SK-N-MC (cell line): ENCODE measurements around the gene B4GALT1.

Experiments used
- DNase-seq: peaks from one replicate; pipeline ENCODE4 v3.0.0-alpha.2; 2011; ENCODE audit warnings: low read depth, low spot score
- H3K27ac ChIP-seq: fragments of 200-600 bp; sonication (generic); 2 replicates; pipeline ENCODE4 v1.5.1; 2016; ENCODE audit warnings: mixed run types
- H3K36me3 ChIP-seq: fragments of 200-600 bp; sonication (generic); 2 replicates; pipeline ENCODE4 v1.6.1; 2017; ENCODE audit warnings: antibody characterized with exemption, low read length, mixed read lengths; ENCODE audit not compliant: insufficient read depth
- H3K4me3 ChIP-seq: fragments of 200-600 bp; sonication (generic); 2 replicates; pipeline ENCODE4 v1.5.1; 2016
- H3K9ac ChIP-seq: fragments of 200-600 bp; sonication (generic); 2 replicates; pipeline ENCODE4 v1.8.0; 2017; ENCODE audit warnings: mixed run types, mixed read lengths; ENCODE audit not compliant: insufficient read length
- H3K9me3 ChIP-seq: fragments of 200-600 bp; sonication (generic); 2 replicates; pipeline ENCODE4 v1.6.1; 2017; ENCODE audit warnings: low read depth, mild to moderate bottlenecking, antibody characterized with exemption, low read length, moderate library complexity, mixed read lengths
- EZH2 ChIP-seq: fragments of 200-600 bp; sonication (generic); IDR thresholded peaks from one replicate; pipeline ENCODE4 v1.6.1; 2017; ENCODE audit warnings: antibody characterized with exemption
- FOXP2 ChIP-seq: optimal IDR thresholded peaks from 2 replicates; pipeline ENCODE3; 2011; ENCODE audit warnings: mild to moderate bottlenecking, moderate library complexity; ENCODE audit not compliant: insufficient read depth; ENCODE audit errors: extremely low read length, control extremely low read depth
- POLR2AphosphoS5 ChIP-seq: IDR thresholded peaks from 2 replicates; pipeline ENCODE4 v1.6.1; 2012; ENCODE audit warnings: mild to moderate bottlenecking, low read depth, low read length, borderline replicate concordance

Gene B4GALT1

DNA sequence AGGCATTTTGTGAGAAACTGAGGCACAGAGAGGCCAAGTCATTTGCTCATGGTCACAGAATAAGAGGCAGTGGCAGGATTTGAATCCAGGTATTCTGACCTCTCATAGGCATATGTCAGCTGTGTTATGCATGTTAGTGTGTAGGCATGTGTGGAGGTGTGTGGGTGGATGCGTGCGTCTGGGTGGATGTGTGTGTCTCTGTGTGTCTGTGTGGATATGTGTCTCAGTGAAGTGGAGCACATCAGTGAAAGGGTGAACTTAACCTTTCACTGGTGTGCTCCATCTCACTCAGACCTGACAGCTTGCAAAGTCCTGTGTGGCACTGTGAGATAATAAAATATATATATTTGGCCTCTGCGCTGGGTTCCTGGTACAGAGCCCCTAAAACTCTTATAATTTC, 58.7 kb downstream of the B4GALT1 start:
- TF ChIP-seq FOXP2: no peak
- TF ChIP-seq EZH2: no peak

DNA sequence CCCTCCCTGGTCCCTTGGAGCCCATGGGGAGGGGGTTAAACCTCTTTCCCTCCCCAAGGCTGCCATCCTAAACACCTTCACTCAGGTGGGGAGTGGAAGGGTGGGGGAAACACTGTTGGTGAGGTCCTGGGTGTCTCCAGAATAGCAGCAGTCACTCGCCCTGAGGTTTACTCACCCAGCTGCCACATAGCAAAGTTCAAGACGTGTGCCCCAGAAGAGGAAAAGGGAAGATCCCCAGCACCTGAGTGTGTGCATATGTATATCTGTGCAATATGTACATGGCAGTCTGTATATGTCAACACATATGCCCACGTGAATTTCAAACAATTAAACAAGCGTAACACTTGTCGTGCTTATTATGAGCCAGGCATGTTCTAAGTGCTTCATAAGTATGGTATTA, 59.4 kb downstream of the B4GALT1 start:
- no peak for DNase-seq
- H3K36me3 ChIP-seq: no peaks in the 10 kb centered on the region
- H3K9ac ChIP-seq: no peak overlapping the region
- H3K27ac ChIP-seq: no peak overlapping the region
- H3K9me3 ChIP-seq: no peaks in the 10 kb centered on the region
- no peak overlapping the region for H3K4me3 ChIP-seq
- TF ChIP-seq POLR2AphosphoS5: no peak
- no peak for TF ChIP-seq FOXP2
- no peak for TF ChIP-seq EZH2

More for the DNA sequence above, 58.7 kb downstream of the B4GALT1 start:
- H3K27ac ChIP-seq: no peak overlapping the region
- DNase-seq: no peak
- H3K4me3 ChIP-seq: no peak overlapping the region
- H3K9me3 ChIP-seq: no peaks in the 10 kb centered on the region
- peaks cover 6% of the 10 kb centered on the region; the same call in 1 of the 2 replicates for H3K36me3 ChIP-seq
- H3K9ac ChIP-seq: no peak overlapping the region

DNA sequence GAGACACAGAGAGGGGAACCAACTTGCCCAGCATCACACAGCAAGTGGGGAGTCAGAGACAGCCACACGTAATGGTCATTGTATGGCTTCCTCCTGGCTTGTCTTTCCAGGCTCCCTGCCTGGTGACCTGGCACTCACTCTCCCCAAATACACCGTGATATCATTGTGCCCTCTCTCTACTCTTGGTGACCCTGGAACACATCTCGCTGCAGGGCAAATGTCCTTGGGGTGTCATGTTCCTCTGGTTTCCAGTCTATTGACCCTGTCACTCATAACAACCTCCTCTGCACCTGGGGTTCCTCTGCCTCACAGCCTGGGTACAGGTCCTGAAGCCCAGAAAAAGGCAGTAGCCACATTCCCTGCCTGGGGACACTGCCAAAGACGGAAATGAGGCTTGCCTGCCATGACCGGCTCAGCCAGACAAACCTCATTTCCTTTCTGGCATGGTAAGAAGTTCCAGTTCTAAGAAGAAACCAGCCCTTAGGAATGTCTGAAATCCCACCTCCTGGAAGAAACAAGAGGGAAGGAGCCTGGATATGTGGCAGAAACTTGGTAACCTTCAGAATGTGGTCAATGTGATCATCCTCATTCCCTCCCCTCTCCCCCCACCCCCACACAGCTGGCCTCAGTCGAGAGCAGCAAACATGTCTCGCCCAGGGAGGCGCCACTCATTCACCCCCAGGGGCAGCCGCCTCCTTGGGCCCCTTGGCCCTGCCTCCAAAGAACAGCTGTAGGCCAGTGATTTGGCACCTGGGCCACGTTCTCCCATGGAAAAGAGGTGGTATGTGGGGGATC, 60.1 kb downstream of the B4GALT1 start:
- H3K9me3 ChIP-seq: no peaks in the 10 kb centered on the region
- H3K4me3 ChIP-seq: no peak overlapping the region
- H3K9ac ChIP-seq: no peak overlapping the region
- no peak for TF ChIP-seq POLR2AphosphoS5
- TF ChIP-seq EZH2: no peak
- TF ChIP-seq FOXP2: no peak
- no peaks in the 10 kb centered on the region for H3K36me3 ChIP-seq
- no peak for DNase-seq
- no peak overlapping the region for H3K27ac ChIP-seq

DNA sequence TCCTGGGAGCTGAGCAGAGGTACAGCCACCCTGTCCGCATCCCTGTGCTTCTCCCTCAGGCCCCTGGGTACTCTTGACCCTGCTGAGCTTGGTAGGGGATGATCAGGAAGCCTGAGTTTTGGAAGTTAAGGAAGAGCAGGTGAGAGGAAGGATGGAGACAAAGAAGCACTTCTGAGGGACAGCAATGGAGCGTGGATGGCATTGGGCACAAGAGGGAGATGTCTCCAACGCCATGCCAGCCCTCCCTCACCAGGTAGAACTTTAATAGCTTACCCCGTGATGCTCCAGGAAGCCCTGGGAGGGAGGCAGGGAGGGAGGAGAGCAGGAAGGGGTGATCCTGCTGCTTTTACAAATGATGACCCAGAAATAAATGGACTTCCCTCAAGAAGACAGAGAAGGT, 60.8 kb downstream of the B4GALT1 start:
- Histone ChIP-seq H3K4me3 (no peak overlapping the region), H3K9me3 (no peaks in the 10 kb centered on the region), H3K27ac (no peak overlapping the region), H3K9ac (no peak overlapping the region), H3K36me3 (no peaks in the 10 kb centered on the region)
- TF ChIP-seq EZH2: no peak
- TF ChIP-seq FOXP2: no peak
- TF ChIP-seq POLR2AphosphoS5: no peak
- no peak for DNase-seq

DNA sequence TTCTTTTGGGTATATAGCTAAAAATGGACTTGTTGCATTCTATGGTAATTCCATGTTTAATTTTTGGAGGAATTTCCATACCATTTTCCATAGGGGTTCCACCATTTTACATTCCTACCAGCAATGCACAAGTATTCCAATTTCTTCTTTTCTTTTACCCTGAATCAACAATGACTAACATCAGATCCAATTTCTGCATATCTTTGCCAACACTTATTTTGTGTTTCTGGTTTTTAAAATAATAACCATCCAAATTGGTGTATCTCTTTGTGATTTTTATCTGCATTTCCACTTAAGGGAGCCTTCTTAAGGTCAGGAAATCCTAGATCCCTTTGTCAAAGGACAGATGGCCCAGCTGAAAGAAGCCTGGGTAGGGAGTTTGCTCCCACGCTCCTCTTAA, 61.2 kb downstream of the B4GALT1 start:
- H3K9ac ChIP-seq: no peak overlapping the region
- no peaks in the 10 kb centered on the region for H3K9me3 ChIP-seq
- TF ChIP-seq EZH2 (no peak), POLR2AphosphoS5 (no peak), FOXP2 (no peak)
- H3K4me3 ChIP-seq: no peak overlapping the region
- no peak overlapping the region for H3K27ac ChIP-seq
- DNase-seq: no peak
- no peaks in the 10 kb centered on the region for H3K36me3 ChIP-seq

DNA sequence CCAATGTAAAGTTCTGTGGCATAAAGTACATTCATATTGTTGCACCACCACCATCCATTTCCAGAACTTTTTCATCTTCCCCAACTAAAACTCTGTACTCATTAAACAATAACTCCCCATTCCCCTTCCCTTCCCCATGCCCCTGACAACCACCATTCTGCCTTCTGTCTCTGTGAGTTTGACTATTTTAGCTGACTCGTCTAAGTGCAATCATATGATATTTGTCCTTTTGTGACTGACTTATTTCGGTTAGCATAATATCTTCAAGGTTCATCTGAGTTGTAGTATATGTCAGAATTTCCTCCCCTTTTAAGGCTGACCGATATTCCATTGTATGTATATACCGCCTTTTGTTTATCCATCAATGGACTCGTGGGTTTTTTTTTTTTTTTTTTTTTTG, 61.6 kb downstream of the B4GALT1 start:
- TF ChIP-seq FOXP2 (no peak), EZH2 (no peak), POLR2AphosphoS5 (no peak)
- H3K36me3 ChIP-seq: no peaks in the 10 kb centered on the region
- DNase-seq: no peak

DNA sequence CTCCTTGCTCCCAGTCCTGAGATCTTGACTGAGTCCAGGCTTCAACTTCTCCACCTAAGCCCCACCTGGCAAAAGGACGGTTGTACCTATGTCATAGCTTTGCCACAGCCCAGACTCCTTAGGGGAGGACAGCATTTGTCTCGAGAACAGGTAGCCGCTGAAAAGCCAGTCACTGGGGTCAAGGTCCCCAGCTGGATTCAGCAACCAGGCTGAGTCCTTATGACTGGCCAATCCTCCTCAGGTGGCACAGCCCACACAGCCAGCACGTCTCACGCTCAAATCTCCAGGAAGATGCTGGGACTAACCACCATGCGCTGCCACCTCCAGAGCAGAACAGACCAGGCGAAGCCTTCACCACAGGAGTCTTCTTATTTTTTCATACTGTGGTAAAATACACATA, 62.7 kb downstream of the B4GALT1 start:
- no peaks in the 10 kb centered on the region for H3K36me3 ChIP-seq
- TF ChIP-seq EZH2 (no peak), FOXP2 (no peak), POLR2AphosphoS5 (no peak)
- no peaks in the 10 kb centered on the region for H3K9me3 ChIP-seq
- no peak overlapping the region for H3K9ac ChIP-seq
- H3K27ac ChIP-seq: no peak overlapping the region
- no peak for DNase-seq
- H3K4me3 ChIP-seq: no peak overlapping the region

More for the DNA sequence above, 61.6 kb downstream of the B4GALT1 start:
- no peak overlapping the region for H3K4me3 ChIP-seq
- H3K9me3 ChIP-seq: no peaks in the 10 kb centered on the region
- H3K27ac ChIP-seq: no peak overlapping the region
- no peak overlapping the region for H3K9ac ChIP-seq

DNA sequence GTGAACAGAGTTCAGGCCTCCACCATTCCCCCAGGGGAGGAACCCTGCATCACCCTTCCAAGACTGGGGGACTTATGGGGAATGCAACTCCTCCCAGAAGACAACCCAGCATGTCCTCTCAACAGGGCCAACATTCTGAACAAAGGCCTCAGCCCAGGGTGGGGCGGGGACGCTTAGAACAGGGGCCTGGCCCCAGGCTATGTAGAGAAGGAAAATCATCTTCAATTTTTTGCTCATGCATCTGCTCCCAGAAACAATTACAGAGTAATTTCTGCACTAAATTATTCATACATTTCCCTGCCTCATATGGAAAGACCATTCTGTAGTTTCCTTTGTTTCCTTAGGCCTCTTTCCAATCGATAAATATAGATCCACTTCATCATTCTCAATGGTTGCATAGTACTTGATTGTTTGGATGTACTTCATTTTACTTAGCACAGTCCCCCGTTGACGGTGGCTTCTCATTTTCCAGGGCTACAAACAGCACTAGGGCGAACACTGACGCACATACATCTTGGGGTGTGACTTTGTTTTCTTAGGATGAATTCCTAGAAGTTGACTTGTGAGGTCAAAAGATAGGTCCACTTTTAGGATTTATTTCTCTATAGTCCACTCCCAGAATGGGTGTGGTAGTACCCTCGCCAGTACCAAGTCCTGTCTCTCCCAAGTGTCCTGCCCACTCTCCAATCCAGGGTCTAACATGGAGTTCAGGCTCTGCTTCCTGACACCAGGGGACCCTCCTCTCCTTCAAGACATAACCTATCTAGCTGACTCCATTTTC, 63.4 kb downstream of the B4GALT1 start:
- H3K27ac ChIP-seq: no peak overlapping the region
- H3K9ac ChIP-seq: no peak overlapping the region
- no peak for DNase-seq
- no peaks in the 10 kb centered on the region for H3K36me3 ChIP-seq
- TF ChIP-seq POLR2AphosphoS5 (no peak), EZH2 (no peak), FOXP2 (no peak)
- H3K4me3 ChIP-seq: no peak overlapping the region
- H3K9me3 ChIP-seq: no peaks in the 10 kb centered on the region

DNA sequence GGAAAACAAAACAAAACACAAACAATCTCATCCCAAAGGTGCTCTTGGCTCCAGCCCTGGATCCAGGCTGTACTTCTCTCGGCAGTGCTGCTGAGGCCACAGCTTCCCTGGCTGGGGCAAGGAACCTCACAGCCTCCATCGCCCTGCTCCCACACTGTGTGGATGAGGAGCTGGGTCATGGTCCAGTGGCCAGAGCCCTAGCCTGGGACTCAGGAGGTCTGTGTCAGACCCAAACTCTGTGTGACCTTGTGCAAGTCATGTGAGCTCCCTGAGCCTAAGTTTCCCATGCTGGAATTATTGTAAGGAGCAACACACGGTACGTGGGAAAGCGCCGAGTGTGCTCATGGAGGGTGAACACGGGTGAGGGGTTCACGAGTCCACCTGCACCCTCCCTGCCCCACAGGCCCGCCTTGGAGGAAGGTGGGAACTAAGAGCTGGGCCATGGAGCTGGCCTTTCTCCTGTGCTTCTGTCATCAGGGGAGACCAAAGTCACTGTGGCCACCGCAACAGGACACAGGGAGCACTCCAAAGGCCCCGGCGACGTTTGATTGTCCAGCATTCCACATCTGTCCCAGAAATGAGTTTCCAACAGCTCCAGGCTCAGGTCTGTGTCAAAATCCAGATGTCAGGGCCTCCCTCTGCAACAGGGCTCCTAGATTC, 64.5 kb downstream of the B4GALT1 start:
- Histone ChIP-seq H3K4me3 (no peak overlapping the region), H3K27ac (no peak overlapping the region), H3K36me3 (no peaks in the 10 kb centered on the region), H3K9ac (no peak overlapping the region), H3K9me3 (no peaks in the 10 kb centered on the region)
- no peak for TF ChIP-seq FOXP2
- TF ChIP-seq POLR2AphosphoS5: no peak
- TF ChIP-seq EZH2: no peak
- no peak for DNase-seq
